Activated naive CD4-positive, alpha-beta T cell treated with anti-CD3 and anti-CD28 coated beads for 36 hours (primary cell): ENCODE measurements around the gene CDK11B. TPM values are rescaled to one million over a fixed set of nuclear protein-coding genes. Genes with fewer than 3 reads are reported as not detected.

Experiments used
- CTCF ChIA-PET: fragments of 350-600 bp; sonication (Branson Sonifier 250); formaldehyde crosslinking; loops from one replicate; lab custom pipeline; 2021; ENCODE audit warnings: antibody characterized with exemption; lab: Charles Lee
- DNase-seq: peaks from one replicate; pipeline ENCODE4 v3.0.0-alpha.2; 2020
- H3K27ac Mint-ChIP-seq: one replicate; pipeline ENCODE4 v1.8.0; 2021; ENCODE audit warnings: mild to moderate bottlenecking, mixed read lengths
- H3K27me3 Mint-ChIP-seq: one replicate; pipeline ENCODE4 v1.8.0; 2021; ENCODE audit warnings: low read depth, mixed read lengths
- H3K36me3 Mint-ChIP-seq: one replicate; pipeline ENCODE4 v1.8.0; 2021; ENCODE audit warnings: low read depth, mixed read lengths
- H3K4me1 Mint-ChIP-seq: one replicate; pipeline ENCODE4 v1.8.0; 2021; ENCODE audit warnings: low read depth, mixed read lengths
- H3K4me3 Mint-ChIP-seq: one replicate; pipeline ENCODE4 v1.8.0; 2021; ENCODE audit warnings: mild to moderate bottlenecking, moderate library complexity, mixed read lengths
- H3K9me3 Mint-ChIP-seq: one replicate; pipeline ENCODE4 v1.8.0; 2021; ENCODE audit warnings: mixed read lengths
- intact Hi-C: fragments of 100-400 bp; cut with micrococcal nuclease; formaldehyde crosslinking; loops from one replicate; pipeline ENCODE4 v1.15.1; 2023
- total RNA-seq, 2 experiments: library from RNA; stranded (reverse); gene quantifications; one replicate each; pipeline ENCODE4 v1.2.3, GENCODE V29; 2021

Gene CDK11B
- total RNA-seq, 2 experiments from 2014 or later, result 33.7 to 34.4 TPM

DNA sequence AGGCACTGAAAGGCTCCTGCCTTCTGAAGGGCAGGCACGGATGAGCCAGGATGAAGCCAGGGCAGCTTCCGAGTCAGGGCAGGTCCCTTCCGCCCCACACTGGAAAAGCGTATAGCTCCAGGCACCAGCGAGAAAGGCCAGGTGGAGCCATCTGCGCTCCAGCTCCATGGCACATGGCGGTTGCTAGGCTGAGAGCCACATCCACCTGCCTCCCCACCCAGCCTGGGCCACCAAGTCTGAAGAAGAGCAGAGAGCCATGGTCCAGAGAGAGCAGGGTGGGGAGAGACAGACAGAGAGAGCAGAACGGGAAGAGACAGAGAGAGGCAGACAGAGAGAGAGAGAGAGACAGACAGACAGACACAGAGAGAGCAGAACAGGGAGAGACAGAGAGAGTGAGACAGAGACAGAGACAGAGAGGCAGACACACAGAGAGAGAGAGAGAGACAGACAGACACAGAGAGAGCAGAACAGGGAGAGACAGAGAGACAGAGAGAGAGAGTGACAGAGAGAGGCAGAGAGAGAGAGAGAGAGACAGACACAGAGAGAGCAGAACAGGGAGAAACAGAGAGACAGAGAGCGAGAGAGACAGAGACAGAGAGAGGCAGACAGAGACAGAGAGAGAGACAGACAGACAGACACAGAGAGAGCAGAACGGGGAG is 64.1 kb downstream of the CDK11B start:
- no peaks in the 10 kb centered on the region for H3K9me3 Mint-ChIP-seq
- CTCF ChIA-PET, result interaction anchor here (0.5 kb wide), 1 partner anchor 16 kb away, joined by 3 read pairs; no protein-coding TSS in a partner anchor
- no peaks in the 10 kb centered on the region for H3K36me3 Mint-ChIP-seq
- no peak overlapping the region for H3K4me3 Mint-ChIP-seq
- no peak overlapping the region for H3K27ac Mint-ChIP-seq
- peaks cover 10% of the 10 kb centered on the region for H3K4me1 Mint-ChIP-seq
- H3K27me3 Mint-ChIP-seq, result peaks cover 6% of the 10 kb centered on the region
- DNase-seq, result no peak
- intact Hi-C loops, result no loop called here

DNA sequence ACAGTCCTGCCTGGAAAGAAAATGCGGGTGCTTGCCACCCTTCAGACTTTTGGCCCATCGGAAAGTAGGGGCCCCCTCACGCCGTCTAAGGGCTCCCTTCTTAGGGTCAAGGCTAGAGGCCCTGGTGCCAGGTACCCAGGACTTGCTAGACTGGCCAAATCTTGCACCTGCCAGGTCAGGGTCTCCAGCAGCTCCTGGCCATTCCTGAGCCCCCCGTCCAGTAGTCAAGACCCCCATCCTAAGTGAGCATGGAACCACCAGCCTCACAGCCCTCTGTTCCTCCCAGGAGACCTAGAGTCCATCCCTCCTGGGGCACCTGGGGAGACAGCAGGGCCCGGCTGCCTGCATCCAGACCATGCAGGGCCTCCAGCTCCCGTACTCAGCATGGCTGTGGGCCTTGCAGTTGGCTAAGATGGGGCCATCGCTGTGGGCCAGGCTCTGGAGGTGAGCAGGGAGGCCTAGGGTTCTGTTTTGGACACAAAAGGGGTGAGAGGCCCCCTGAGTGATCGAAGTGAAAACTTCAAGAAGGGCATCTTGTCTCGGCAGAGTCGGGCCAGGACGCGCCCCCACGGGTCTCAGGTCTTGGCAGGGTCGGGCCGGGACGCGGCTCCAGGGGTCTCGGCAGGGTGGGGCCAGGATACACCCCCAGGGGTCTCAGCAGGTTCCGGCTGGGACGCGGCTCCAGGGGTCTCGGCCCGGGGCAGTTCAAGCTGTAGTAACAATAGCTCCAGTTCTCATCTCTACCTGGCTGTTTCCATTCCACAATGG is 64.8 kb downstream of the CDK11B start:
- intact Hi-C loops, result no loop called here
- no peaks in the 10 kb centered on the region for H3K9me3 Mint-ChIP-seq
- no peak for DNase-seq
- peaks cover 8% of the 10 kb centered on the region for H3K4me1 Mint-ChIP-seq
- CTCF ChIA-PET, result no interaction called here
- no peaks in the 10 kb centered on the region for H3K36me3 Mint-ChIP-seq
- no peak overlapping the region for H3K4me3 Mint-ChIP-seq
- no peak overlapping the region for H3K27ac Mint-ChIP-seq
- peaks cover 4% of the 10 kb centered on the region for H3K27me3 Mint-ChIP-seq

DNA sequence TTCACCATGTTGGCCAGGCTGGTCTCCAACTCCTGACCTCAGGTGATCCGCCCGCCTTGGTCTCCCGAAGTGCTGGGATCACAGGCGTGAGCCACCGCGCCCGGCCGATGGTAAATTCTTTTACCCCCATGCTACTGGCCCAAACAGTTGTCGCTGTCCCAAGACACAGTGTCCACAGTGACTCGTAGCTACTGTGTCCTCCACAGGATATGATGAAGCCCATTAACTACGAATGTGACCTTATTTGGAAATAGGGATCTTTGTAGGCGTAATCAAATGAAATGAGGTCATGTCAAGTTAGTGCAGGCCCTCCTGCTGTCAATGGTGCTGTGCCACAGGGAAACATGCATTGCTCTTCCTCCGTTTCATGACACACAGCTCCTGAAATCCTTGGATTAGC is 67.4 kb downstream of the CDK11B start:
- no peaks in the 10 kb centered on the region for H3K9me3 Mint-ChIP-seq
- no peaks in the 10 kb centered on the region for H3K4me1 Mint-ChIP-seq
- peaks cover 2% of the 10 kb centered on the region for H3K27me3 Mint-ChIP-seq
- H3K36me3 Mint-ChIP-seq, result no peaks in the 10 kb centered on the region
- intact Hi-C loops, result no loop called here
- no peak overlapping the region for H3K27ac Mint-ChIP-seq
- CTCF ChIA-PET, result no interaction called here
- no peak for DNase-seq
- no peak overlapping the region for H3K4me3 Mint-ChIP-seq

Other genes with a start within 250 kb of the CDK11B start
- gene ANKRD65, start 237.7 kb downstream of the CDK11B start, total RNA-seq, result not detected
- under 1 TPM; 0.72 to 0.74 TPM for gene VWA1, start 223.3 kb downstream of the CDK11B start, total RNA-seq
- gene ATAD3C, start 209.3 kb downstream of the CDK11B start, total RNA-seq, result under 1 TPM; 0.42 to 0.57 TPM
- gene ATAD3B, start 187.2 kb downstream of the CDK11B start, total RNA-seq, result 10 to 100 TPM; 32.7 to 38.7 TPM
- gene ATAD3A, start 146.8 kb downstream of the CDK11B start, total RNA-seq, result 10 to 100 TPM; 39.4 to 41.0 TPM
- not detected for gene TMEM240, start 118.4 kb downstream of the CDK11B start, total RNA-seq
- 10 to 100 TPM; 91.6 to 95.9 TPM for gene SSU72, start 84.1 kb downstream of the CDK11B start, total RNA-seq
- gene FNDC10, start 58.9 kb downstream of the CDK11B start, total RNA-seq, result 1 to 10 TPM in 1 of 2 experiments, under 1 TPM in 1; 0.94 to 1.2 TPM
- 10 to 100 TPM; 27.6 to 31.7 TPM for gene MIB2, start 43.5 kb downstream of the CDK11B start, total RNA-seq
- gene MMP23B, start 26.8 kb downstream of the CDK11B start, total RNA-seq, result under 1 TPM; 0.64 to 0.99 TPM
- gene SLC35E2B, start 33.8 kb upstream of the CDK11B start, total RNA-seq, result 10 to 100 TPM; 21.9 to 25.6 TPM
- gene CDK11A, start 65.4 kb upstream of the CDK11B start, total RNA-seq, result 10 to 100 TPM; 58.0 to 60.3 TPM
- 10 to 100 TPM; 42.1 to 43.6 TPM for gene NADK, start 119.5 kb upstream of the CDK11B start, total RNA-seq
- gene GNB1, start 232.1 kb upstream of the CDK11B start, total RNA-seq, result 100 to 1,000 TPM; 326 to 351 TPM